Activated CD8-positive, alpha-beta memory T cell treated with anti-CD3 and anti-CD28 coated beads, Interleukin-2, amount 50 U/mL, for 1 hour (primary cell): Measurements from ENCODE around the gene DPYD.

Experiments
- DNase-seq: peaks from one replicate; pipeline ENCODE4 v3.0.0-alpha.2; 2020; ENCODE audit errors: extremely low read depth

The DPYD gene

DNA sequence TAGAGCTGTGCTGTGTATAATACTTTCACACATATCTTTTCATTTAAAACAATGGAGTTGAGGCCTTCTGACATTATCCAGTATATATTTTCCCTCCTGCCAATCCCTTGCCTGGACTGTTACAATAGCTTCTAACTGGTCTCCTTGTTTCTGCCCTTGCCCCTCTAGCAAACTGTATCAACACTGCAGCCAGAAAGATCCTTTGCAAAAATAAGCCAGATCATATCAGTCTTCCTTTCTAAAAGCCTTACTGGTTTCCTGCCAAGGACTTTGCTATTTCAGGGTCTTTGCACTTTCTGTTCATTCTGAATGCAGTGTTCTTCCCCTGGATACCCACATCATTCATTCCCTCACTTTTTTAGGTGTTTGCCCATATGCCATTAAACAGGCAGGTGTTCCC, 829.2 kb downstream of the DPYD start:
- no peak for DNase-seq

DNA sequence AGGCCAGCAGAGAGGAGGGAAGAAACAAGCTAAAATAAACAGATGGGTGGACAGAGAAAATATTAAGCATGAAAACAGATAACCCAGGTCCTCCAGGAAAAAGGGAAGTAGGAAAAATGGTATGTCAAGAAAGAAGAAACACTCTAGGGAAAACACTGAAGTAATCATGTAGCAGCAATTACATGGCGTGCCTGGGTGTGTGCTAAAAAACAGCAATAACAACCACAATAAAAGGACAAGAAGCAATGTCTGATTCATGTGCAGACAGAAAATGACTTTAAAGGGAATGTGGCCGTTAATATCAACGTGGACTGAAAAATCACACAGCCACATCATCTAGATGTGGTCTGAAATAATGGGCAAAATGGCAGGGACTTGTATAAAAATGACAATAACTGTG, 829.6 kb downstream of the DPYD start:
- DNase-seq: no peak

DNA sequence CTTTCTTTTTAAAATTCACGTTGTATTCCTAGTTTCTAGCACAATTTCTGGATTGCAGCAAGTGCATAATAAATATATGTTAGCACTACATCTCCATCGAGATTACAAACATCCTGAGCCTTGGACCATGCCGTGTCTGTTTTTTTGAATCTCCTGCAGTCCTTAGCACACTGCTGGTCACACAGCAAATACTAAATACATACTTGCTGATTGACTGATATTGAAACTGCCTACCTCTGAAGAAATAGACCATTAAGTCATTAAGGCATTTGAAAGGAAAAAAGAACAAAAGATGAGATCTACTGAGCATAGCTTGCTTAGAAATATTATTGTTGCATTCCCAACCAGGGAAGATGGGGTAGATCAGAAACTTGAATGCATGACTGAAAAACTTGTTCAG, 830.1 kb downstream of the DPYD start:
- no peak for DNase-seq

DNA sequence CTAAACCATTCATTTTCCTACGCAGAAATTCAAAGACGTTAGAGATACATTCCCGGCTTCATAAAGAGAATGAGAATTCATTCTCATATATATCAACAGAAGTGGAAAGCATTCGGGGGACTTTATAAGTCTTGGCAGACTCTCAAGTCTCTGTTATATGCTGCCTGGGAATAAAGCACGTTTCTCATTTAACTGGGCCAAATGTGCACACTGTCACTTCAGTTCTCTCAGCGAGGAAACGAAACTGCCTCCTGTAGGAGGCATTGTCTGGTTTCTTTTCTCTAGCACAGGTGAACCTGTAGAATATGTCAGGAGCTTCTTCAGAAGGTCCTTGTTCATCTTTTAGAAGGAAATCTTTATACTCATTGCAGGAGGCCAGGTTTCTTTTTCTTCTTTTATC, 831.7 kb downstream of the DPYD start:
- DNase-seq: no peak

DNA sequence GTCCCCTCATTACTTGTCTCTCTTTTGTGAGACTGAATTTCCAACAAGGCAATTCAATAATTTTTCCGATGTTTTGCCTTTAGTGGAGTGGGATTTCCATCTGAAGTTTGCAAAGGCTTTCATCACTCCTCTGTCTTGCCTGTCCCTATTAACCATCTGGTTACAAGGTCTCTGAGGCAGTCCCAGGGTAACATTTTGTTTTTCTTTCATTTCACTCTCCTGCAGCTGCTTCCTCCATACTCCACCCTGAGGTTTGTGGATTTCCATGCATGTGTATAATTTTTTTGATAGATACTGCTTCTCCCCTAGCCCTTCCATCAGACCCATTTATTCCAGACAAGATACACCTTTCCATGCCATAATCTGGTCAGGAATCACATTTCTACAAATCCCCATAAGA, 832.4 kb downstream of the DPYD start:
- no peak for DNase-seq

DNA sequence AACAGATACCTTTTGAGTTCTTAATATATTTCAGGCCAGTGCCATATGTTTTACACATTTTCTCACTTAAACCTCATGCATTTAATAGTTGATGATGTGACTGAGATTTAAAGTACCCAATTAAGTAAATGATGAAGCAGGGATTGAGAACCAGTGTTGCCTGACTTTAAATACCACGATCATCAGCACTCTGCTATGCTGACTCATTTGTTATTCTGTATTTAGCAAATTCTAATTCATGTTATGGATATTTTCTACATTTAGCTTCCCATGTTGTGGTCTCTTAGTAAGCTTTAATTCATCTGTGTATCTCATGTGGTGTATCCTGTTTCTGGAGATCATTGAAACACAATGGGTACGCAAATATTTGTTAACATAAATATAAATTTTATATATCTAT, 836.3 kb downstream of the DPYD start:
- no peak for DNase-seq

DNA sequence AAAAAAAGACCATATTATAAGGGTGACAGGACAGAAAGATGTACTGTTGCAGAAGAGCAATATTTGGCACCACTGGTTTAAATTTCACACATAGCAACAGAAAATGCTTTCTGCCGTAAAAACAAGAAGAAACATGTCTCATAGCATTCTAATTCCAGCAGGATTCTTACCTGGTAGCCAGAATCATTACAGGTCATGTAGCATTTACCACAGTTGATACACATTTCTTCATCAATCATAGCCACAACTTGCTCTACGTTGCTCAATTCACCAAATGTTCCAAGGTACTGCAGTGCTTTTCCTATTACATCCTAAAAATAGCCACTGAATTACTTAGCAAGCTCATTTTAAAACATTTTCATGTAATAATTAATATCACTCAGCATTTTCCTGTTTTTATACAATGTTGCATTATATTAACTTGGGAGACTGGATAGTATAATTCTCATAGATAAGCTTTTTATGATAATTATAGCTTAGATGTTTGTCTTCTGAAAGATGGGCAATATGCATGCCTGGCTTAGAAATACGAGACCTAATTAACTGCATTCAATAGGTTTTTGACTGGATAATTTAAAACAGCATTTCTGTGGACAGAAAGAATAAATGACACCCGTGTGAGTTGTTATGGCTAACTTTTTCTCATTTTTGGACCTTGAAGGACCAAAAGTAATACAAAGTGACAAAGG, 838.5 kb downstream of the DPYD start:
- no peak for DNase-seq

DNA sequence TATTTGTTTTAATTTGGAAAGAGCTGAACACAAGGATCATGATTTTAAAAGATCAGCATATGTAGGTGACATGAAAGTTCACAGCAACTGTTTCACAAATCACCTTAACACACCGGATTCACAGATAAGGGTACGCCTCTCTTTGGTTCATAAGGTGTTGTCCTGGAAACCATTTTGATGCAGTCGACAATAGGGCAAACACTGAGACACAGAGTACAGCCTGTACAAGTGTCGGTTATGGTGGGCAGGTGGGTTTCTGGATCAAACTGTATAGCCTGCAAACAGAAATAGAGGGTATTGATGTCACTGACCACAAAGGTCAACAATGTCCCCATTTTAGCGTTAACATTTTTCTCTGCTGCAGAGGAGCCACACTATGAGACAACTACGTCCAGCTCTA, 842.0 kb downstream of the DPYD start:
- DNase-seq: no peak

DNA sequence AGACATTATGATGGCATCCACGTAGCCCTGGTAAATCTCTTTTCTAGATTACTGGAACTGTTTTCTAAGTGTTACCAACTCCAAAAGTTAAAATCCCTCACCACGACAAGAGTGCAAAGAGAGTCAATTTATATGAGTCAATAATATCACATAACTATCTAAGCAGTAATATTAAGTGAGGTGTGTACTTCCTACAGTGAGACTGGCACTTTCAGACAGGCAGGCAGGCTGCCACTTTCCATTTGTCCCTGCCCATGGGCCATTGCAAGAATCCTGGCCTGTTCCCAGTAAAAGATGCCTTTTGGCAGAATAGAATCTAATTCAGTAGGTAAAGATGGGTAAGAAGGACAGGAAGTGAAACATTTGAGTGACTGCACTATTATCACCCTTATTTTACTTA, 843.6 kb downstream of the DPYD start:
- no peak for DNase-seq

DNA sequence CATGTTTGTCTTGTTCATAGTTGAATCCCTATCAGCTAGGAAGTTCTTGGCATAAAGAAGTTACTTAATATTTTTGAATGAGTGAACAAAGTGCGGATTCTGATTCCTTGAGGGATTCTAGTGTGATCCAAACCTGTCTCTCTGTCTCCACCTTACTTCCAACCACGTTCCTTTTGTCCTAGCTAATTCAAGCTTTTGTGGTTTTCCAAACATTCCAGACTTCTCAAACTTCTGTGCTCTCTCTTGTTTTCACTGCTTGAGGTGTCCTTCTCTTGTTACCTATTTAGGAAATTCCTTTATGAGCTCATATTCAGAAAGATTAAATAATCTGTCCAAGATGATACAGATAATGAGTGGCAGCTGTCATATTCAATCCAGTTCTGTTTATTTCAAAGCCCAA, 846.1 kb downstream of the DPYD start:
- DNase-seq: no peak

DNA sequence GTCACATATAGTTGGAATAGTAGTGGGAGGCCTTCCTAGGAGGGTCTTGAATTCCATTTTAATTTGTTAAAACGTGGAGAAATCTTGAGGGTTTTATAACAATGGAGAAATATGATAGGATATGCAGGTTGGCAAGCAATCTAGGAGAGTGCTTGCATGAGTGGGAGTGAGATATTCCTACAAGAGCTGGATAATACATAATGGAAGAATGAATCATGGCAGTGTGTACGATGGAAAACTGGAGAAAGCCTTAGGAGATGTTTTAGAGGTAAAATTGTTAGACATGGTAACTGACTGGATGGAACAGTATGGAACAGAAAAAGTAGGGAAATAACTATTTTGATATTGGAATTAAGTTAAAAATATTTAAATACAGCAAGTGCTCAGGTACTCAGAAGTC, 846.9 kb downstream of the DPYD start:
- no peak for DNase-seq

DNA sequence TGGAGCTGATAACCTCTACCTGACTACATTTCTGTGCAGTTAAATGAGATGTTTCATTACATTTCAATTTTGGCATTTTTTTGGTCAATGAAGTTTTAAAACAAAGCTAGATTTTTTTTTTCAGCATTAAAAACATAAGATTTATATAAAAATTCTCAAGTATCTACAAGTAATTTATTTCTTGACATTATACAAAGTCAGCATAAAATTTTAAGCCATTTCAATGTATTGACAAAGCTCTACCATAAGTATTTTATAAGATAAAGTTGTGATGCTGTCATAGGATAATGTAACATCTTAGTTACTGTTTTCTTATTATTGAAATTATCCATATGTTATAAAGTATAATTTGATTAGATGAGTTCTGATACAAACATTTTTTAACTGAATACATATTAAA, 847.7 kb downstream of the DPYD start:
- no peak for DNase-seq

DNA sequence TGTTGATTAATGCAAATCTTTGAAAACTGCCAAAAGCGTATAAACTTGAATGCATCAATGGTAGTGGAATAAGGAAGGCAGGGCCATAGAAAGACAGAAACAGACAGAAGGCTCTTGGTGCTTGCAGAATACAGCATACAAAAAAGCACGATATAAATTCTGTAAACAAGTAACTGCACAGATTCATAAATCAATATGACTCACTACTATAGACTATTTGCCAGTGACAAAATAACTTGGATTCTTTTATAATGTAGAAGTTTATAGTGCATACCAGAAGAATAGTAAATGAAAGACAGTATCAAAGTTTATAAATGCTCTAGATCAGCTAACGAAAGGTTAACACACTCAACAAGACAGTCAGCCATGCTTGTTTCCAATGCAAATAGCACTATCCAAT, 849.7 kb downstream of the DPYD start:
- DNase-seq: no peak

DNA sequence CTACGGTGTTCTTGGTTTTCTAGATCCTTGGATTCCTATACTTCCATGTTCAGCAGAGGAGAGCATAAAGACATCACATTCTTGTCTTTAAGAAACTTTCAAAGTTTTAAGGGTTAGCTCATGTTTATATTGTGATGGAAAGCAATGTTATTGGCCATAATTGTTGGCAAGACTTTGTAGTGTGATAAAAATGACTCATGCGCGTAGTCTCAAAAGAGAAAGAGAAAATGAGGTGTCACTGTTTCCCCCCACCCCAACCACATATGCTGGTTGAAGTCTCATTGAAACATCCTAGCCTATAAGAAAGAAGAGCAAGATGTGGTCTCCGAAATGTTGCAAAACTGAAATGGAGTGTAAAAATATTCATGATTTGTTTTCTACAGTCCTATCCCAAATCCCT, 850.5 kb downstream of the DPYD start:
- no peak for DNase-seq

DNA sequence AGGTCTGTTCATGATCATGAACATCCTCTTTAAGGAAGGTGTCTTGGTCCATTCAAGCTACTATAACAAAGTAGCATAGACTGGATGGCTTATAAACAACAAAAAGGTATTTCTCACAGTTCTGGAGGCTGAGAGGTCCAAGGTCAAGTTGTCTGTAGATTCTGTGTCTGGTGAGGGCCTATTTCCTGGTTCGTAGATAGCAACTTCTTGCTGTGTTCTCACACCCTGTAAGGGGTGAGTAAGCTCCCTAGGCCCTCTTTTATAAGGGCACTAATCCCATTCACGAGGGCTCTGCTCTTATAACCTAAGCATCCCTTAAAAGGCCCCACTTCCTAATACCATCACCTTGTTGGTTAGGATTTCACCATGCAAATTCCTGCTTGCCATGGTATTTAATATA, 851.5 kb downstream of the DPYD start:
- DNase-seq: no peak

DNA sequence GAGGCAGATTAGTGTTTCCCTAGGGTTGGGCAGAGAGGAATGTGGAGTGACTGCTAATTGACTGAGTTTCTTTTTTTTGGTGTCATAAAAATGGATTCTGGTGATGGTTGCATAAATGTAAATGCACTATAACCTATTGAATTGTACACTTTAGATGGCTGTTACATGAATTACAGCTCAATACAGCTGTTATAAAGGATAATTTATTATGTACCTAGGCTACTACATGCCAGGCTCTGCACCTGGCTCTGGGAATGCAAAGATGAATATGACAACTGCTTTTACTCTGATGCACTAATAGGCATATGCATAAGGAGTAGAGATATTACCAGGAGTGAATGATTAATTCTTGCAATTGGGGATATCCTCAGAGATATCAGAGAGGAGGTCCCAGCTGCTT, 854.0 kb downstream of the DPYD start:
- DNase-seq: no peak

DNA sequence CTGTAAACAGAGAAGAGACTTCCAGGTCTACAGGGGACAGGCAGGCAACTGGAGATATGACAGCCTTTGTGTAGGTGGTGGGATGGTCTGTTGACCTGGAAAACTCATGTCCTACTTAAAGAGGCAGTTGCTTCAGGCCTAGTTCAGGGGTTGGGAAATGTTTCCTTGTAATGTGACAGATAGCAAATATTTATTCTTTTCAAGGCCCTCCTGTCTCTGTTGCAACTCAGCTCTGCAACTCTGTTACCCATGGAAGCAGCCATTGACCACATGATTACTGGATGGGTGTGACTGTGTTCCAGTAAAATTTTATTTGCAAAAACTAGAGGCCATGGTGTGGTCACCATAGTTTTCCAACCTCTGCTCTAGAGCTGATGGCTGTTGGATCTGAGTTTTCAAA, 857.3 kb downstream of the DPYD start:
- DNase-seq: no peak

DNA sequence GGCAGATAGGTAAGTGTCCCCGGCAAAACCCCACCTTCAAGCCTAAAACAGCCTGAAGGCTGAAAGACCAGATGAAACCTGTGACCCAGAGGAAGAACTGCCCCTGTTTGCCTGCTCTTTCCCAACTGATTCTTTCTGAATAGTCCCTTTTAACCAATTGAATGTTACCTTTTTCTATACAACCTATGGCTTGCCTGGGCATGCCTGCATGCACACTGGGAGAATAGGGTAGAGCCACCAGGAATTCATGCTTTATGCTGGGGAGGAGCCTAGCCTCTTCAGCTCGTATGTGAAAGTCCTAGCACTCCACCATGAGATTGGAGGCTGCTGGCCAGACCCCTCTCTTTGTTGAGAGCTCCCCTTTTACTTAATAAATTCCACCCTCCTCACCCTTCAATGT, 859.2 kb downstream of the DPYD start:
- no peak for DNase-seq

DNA sequence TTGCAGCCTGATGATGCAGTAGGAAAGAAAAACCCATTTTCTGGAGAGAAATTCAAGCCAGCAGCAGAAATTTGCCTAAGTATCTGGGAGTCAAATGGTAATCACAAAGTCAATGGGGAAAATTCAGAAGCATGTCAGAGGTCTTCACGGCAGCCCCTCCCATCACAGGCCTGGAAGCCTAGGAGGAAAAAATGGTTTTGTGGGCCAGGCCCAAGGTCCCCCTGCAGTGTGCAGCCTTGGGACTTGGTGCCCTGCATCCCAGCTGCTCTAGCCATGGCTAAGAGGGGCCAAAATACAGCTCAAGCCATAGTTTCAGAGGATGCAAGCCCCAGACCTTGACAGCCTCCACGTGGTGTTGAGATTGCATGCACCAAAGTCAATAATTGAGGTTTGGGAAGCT, 864.4 kb downstream of the DPYD start:
- DNase-seq: no peak

DNA sequence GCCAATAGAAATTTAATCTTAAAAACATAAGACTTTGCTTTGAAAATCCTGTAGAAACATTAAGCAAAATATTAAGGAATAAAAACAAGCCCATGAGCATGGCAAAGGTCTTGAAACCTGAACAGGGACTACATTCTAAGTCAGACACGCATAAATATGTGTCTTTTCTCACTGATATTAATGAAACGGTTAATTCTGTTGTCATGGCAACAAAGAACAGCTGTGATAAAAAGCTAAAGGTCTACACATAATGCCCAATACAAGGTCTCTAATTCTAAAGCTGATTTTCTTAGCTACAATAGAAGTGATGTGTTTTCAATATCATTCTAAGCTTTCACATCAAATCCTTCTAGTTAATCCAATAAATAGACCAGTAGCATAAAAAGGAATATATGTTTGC, 867.6 kb downstream of the DPYD start:
- DNase-seq: no peak

DNA sequence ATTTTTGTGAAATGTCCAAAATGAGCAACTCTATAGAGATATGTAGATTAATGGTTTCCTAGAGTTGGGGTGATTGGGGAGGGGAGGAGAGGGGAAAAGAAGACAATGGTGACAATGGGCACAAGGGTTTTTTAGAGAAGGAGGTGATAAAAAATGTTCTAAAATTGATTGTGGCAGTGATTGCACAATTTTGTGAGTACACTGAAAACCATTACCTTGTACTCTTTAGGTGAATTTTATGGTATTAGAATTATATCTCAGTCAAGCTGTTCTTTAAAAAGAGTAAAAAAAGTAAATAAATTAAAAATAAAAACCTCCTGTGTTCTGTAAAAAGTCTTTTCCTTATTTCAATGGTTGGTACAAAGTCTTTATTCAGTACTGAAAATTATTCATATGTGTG, 869.0 kb downstream of the DPYD start:
- DNase-seq: no peak

DNA sequence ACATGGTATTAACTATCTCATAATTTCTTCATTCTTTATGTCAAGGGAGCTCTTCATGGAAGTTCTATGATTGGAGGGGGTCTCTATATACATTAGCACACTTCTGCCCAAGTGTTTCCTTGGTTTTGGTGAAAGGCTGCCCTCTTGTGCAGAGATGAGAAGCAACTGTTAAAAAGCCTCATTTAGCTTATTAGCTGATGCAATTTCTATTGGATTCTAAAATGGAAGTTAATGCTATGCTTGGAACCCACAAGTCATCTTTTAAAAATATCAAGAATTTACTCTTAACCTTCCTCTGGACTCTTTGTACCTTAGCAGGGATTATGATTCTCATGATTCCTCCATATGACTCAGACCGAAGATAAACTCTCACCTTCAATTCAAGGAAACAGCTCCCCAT, 870.3 kb downstream of the DPYD start:
- DNase-seq: no peak

DNA sequence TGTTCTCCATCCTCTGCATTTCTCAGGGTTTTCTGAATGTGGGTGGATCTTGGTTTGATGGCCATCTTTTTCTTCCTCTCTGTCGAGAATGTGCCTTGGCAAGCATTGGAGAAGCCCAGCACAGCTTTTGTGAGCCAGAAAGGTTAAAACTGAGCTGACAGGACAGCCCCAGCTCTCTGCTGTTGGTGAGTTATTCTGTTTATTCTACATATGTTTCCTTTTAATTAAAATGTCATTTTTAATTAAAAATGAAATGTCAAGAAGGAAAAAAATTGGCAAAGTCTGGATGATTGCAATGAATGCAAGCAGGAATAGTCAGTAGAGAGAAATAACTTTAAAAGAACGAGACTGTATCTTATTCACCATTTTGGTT, 873.4 kb downstream of the DPYD start:
- DNase-seq: no peak

DNA sequence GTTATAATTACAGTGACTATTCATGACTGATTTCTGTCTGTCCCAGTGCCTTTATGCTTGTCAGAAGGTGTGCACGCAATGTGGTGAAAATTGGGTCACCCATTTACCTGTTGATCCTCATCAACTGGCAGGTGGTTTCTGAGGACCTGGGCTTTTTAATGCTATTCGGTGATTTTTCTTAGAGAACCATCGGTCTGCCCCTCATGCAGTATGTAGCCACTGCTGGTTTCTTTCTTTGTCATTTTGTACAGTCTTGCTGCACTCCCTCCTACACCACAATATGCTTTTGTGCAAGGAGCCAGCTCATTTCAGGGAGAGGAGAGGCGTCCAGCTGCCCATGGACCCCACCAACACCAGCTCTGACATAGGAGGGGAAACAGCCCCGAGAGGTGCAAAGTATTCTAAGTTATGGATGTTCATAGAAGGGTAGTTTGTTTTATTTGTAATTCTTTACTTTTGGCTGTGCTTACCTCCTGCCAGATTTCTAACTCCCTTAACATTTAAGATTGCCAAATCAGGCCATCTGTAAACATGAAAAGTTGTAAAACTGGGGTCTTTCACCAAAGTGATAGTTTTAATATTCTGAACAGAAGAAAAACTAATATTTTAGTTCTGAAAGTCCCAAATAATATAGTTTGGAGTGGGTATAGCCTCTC, 873.9 kb downstream of the DPYD start:
- no peak for DNase-seq
